A204.1 (cell line): ENCODE results near the gene ZNF444.
"Not testable (repeated sequence)": the region's sequence is repeated elsewhere in the genome, so short reads cannot be mapped to it uniquely, and the experiment has no call there.

Experiments used
- FAIRE-seq: peaks from 2 replicates; lab custom pipeline; 2012; peaks lifted over from hg19 to GRCh38; lab: Jason Lieb, UNC

The ZNF444 gene

GRCh38 chr19:56189785-56190184 is 48.7 kb downstream of the ZNF444 start:
- no peak for FAIRE-seq

GRCh38 chr19:56191115-56191514 is 50.0 kb downstream of the ZNF444 start:
- no peak for FAIRE-seq

- FAIRE-seq, result no peak
Observed at GRCh38 chr19:56191711-56192110, 50.6 kb downstream of the ZNF444 start.

GRCh38 chr19:56193981-56194640 is 53.0 kb downstream of the ZNF444 start:
- FAIRE-seq, result no peak

GRCh38 chr19:56197646-56198045 is 56.6 kb downstream of the ZNF444 start, which contains the start of gene ZSCAN5B:
Gene ZSCAN5B, minus strand, starts transcription at chr19:56197783. Its CDS starts 4,731 bp downstream, at chr19:56193052.
- not testable (repeated sequence) for FAIRE-seq

- FAIRE-seq, result no peak
Observed at GRCh38 chr19:56199687-56200086, 58.6 kb downstream of the ZNF444 start.

GRCh38 chr19:56201973-56202372 is 60.9 kb downstream of the ZNF444 start, which contains the start of gene ZSCAN5C:
Gene ZSCAN5C, plus strand, starts transcription at chr19:56202273. Its CDS starts 3,641 bp downstream, at chr19:56205914.
- no peak for FAIRE-seq

- FAIRE-seq, result not testable (repeated sequence)
Observed at GRCh38 chr19:56207581-56207980, 66.5 kb downstream of the ZNF444 start.

- no peak for FAIRE-seq
Observed at GRCh38 chr19:56209091-56209490, 68.0 kb downstream of the ZNF444 start.

- FAIRE-seq, result not testable (repeated sequence)
Observed at GRCh38 chr19:56210036-56210435, 68.9 kb downstream of the ZNF444 start.
